ENCODE measurements around the gene CD300C.

DNA sequence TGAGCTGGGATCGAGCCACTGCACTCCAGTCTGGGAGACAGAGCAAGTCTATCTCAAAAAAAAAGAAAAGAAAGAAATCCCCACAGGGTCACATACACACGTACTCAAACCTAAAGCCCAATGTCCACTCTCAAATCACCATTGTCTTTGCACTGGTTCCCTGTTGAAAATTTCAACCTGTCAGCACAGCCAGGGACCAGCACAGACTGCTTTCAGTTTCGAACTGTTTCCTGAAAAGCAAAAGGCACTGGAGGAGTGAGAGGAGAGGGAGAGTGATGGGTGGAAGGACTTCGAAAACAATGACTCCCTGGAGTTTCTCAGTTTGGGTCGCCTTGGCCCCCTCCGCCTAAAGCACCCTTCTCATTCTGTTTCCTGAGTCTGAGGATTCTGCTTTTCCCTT, 9.0 kb upstream of the CD300C start:
- TF ChIP-seq POLR2A (IDR thresholded peaks at IDR 0.05) (no peak), CTCF (IDR thresholded peaks at IDR 0.05) (no peak), POLR2AphosphoS5 (IDR thresholded peaks at IDR 0.05) (no peak)

All from breast epithelium (tissue), 3 donors.